Right lobe of liver (tissue), 4 donors: Measurements from ENCODE around the gene RNPEP.
"Not testable (repeated sequence)": the region's sequence is repeated elsewhere in the genome, so short reads cannot be mapped to it uniquely, and the experiment has no call there.

Experiments used
- CTCF ChIP-seq, 4 donors: fragments of 200-600 bp in 3 of 4; fragments of 450-650 bp in 1 of 4; IDR thresholded peaks; one replicate each; pipeline versions ENCODE4 v1.5.1 to v1.8.0; 2016 to 2022; ENCODE audit warnings: antibody characterized with exemption in 4 of 4, mild to moderate bottlenecking in 2 of 4
- POLR2A ChIP-seq: fragments of 450-650 bp; IDR thresholded peaks from one replicate; pipeline ENCODE4 v1.6.1; 2017; ENCODE audit warnings: antibody characterized with exemption, mild to moderate bottlenecking
- donor health status: DM: no; HTN: no; CAD: no.
- donor health status: DM: no; HTN: no; CAD: no.
- donor health status: DM: no; HTN: yes; CAD: no.

- TF ChIP-seq CTCF (IDR thresholded peaks at IDR 0.05); POLR2A: not testable (repeated sequence)
These were observed 36.7 kb downstream of the RNPEP start for GRCh38 chr1:202019235-202019558.
